ENCODE measurements around the gene SPPL3.

- TF ChIP-seq POLR2AphosphoS5 (IDR thresholded peaks at IDR 0.05; ENCODE audit: low read depth) (no peak), REST (IDR thresholded peaks at IDR 0.05; ENCODE audit: insufficient replicate concordance, low read depth) (no peak), GABPA (IDR thresholded peaks at IDR 0.05; ENCODE audit: low read depth) (no peak)
- TF ChIP-seq, protein P1, sequence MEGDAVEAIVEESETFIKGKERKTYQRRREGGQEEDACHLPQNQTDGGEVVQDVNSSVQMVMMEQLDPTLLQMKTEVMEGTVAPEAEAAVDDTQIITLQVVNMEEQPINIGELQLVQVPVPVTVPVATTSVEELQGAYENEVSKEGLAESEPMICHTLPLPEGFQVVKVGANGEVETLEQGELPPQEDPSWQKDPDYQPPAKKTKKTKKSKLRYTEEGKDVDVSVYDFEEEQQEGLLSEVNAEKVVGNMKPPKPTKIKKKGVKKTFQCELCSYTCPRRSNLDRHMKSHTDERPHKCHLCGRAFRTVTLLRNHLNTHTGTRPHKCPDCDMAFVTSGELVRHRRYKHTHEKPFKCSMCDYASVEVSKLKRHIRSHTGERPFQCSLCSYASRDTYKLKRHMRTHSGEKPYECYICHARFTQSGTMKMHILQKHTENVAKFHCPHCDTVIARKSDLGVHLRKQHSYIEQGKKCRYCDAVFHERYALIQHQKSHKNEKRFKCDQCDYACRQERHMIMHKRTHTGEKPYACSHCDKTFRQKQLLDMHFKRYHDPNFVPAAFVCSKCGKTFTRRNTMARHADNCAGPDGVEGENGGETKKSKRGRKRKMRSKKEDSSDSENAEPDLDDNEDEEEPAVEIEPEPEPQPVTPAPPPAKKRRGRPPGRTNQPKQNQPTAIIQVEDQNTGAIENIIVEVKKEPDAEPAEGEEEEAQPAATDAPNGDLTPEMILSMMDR (IDR thresholded peaks at IDR 0.05; ENCODE audit: insufficient read depth, low read length) = no peak
Measured at GRCh38 chr12:120758798-120759590, 145.2 kb downstream of the SPPL3 start.

Data from HL-60 (cell line).